HG03558 (cell line): ENCODE results near the gene ZC3H6.

ENCODE experiments used
- ATAC-seq: cut with Tn5 transposase; IDR thresholded peaks from one replicate; pipeline ENCODE4 v1.9.1; 2021; ENCODE audit warnings: moderate number of reproducible peaks; ENCODE audit not compliant: unreplicated experiment; ENCODE audit errors: extremely low read depth

ZC3H6 gene, protein sequence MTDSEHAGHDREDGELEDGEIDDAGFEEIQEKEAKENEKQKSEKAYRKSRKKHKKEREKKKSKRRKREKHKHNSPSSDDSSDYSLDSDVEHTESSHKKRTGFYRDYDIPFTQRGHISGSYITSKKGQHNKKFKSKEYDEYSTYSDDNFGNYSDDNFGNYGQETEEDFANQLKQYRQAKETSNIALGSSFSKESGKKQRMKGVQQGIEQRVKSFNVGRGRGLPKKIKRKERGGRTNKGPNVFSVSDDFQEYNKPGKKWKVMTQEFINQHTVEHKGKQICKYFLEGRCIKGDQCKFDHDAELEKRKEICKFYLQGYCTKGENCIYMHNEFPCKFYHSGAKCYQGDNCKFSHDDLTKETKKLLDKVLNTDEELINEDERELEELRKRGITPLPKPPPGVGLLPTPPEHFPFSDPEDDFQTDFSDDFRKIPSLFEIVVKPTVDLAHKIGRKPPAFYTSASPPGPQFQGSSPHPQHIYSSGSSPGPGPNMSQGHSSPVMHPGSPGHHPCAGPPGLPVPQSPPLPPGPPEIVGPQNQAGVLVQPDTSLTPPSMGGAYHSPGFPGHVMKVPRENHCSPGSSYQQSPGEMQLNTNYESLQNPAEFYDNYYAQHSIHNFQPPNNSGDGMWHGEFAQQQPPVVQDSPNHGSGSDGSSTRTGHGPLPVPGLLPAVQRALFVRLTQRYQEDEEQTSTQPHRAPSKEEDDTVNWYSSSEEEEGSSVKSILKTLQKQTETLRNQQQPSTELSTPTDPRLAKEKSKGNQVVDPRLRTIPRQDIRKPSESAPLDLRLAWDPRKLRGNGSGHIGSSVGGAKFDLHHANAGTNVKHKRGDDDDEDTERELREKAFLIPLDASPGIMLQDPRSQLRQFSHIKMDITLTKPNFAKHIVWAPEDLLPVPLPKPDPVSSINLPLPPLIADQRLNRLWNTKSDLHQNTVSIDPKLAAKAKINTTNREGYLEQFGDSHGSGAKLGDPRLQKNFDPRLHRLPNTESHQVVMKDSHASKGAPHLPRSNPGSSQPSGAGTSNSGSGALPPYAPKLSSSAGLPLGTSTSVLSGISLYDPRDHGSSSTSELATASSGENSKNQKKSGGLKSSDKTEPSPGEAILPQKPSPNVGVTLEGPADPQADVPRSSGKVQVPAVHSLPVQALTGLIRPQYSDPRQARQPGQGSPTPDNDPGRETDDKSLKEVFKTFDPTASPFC

GRCh38 chr2:112275311-112275886, at the start of gene ZC3H6:
Gene ZC3H6 (plus strand): TSS chr2:112275597. CDS start chr2:112275995, 398 bp downstream.
- peak; percentile 88 for ATAC-seq

DNA sequence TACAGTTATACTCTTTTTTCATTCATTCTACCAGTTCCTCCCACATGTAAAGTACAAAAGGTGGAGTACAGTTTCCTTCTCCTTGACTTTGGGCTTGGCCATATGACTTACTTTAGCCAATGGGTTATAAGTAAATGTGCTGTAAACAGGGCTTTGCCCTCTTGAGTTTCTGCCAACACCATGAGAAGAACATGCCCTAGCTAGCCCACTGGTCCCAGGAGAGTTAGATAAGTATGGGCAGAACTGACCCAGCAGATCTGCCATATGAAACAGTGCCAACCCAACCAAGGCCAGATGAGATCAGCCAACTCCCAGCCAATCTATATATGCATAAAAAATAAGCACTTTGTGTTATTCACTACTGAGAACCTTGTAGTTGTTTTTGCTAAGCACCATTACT, 46.0 kb upstream of the ZC3H6 start:
- ATAC-seq: no peak

DNA sequence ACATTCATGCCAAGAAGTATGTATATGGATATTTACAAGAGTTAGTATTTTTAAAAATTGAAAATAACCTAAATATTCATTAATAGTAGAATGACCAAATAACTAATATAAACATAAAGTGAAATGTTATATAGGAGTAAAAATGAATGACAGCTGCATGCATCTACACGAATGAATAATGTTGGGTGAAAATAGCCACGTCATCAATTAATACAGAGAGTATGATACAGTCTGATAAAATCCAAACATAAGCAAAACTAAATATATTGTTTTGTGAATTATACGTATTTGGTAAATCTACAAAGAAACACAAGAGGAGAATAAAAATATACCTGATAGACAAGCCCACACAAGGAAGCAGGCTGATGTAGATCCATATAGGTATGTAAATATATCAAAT, 45.0 kb upstream of the ZC3H6 start:
- no peak for ATAC-seq

DNA sequence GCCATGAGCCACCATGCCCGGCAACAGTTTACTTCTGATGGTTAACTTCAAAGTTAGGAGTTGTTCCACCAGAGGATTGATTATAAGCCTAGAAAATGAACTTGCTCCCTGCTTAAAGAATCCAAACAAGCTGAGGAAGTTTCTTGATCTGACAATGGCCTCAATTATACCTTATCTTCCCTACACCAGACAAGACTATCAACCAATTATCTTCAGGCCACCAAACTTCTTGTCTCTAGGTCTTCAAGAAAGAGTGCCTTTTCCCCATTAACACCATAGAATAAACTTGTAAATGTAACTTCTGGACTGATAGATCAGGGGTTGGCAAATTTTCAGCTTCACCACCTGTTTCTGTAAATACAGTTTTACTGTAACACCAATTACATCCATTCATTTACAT, 35.5 kb upstream of the ZC3H6 start:
- no peak for ATAC-seq

GRCh38 chr2:112242384-112242783, 33.0 kb upstream of the ZC3H6 start:
- no peak for ATAC-seq

GRCh38 chr2:112243233-112243632, 32.2 kb upstream of the ZC3H6 start:
- no peak for ATAC-seq

GRCh38 chr2:112244854-112245253, 30.5 kb upstream of the ZC3H6 start:
- ATAC-seq: no peak

DNA sequence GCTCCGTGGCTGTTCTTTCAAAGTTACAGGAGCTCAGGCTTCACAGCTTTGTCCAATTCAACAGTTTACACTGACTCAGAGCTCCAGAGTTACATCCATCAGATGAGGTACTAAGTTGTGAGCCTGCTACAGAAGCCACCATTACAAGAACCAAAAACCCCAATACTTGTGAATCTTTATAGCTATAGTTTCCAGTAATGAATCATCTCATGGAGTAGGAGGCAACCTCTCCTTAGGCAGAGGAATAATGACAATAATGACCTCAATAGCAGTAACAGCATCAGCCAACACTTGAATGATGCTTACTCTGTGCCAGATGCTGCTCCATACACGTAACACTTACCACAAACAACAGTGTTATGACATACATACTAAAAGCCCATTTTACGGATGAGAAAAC, 24.1 kb upstream of the ZC3H6 start:
- ATAC-seq: no peak

DNA sequence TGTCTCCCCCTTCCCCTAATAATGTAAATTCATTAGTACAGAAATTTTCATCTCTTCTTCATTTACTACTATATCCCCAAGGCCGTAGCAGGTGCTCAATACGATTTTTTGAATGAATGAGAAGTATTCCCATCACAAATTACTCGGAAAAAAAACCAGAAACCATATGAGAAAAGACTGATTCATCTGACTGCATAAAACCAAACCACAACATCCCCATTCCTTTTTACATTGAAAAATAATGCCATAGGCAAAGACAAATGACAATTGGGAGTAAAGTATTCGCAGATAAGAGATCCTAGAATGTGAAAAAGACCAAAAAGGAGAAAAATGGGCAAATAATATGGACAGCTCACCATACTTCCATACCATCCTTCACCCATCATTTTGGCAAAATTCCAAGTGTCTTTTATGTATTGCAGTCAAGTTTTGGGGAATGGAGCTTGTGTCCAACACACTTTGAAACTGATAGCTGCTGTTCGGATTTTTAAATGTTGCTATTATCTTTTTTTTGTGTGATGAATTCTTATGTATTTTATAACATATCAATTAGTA, 22.1 kb upstream of the ZC3H6 start:
- no peak for ATAC-seq

DNA sequence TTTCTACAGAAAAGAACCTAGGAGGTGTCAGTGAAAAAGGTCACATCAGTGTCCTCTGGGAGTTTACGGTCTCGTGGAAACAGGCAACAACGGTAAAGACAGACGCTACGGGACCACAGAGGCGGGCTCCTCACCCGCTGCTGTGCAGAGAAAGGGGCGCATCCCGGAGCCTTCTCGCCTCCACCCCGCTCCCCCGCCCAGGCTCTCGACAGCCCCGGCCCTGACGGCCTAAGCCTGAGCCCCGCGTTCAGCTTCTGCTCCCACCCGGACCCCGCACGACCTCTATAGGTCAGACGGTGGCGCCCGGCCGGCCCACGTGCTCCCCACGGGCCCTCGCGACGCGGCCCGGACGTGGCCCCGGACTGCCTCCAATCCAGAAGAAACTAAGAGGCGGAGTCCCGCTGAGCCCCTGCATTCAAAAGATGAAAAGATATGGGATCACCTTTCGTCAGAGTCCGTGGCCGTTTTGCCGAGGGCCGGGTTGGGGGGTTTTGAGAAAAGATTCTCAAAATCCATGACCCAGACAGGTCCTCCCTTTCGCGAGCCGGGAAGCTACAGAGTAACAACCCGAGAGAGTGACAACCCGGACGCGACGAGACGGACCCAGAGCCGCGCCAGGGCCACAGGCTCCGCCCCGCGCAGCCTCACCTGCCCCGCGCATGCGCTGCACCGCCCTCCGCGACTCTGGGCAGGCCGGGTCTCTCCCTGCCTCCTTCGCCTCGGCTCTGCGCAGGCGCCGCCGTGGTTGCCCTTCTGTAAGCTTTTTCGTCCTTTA, 20.7 kb upstream of the ZC3H6 start, which contains the start of gene ZC3H8:
Gene ZC3H8, minus strand, starts transcription at position 577 of the 775 bp plus-strand sequence. Its CDS starts 61 bp downstream, at position 516.
- ATAC-seq: peak; percentile 75

- no peak for ATAC-seq
These were observed 19.5 kb upstream of the ZC3H6 start for GRCh38 chr2:112255875-112256274.

GRCh38 chr2:112256654-112257053, 18.7 kb upstream of the ZC3H6 start:
- no peak for ATAC-seq

DNA sequence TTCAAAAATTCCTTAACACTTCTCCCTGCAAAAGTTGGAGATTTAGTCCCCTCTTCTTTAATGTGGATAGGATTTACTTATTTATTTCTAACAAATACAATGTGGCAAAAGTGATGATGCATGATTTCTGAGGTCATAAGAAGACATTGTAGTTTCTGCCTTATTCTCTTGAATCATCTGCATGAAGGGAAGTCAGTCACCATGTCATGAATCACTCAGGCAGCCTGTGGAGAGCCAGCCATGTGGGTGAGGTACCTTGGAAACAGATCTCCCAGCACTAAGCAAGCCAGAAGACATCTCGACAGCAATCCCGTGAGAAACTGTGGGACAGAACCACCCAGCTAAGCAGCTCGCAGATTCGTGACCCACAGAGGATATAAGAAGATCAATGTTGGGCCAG, 17.8 kb upstream of the ZC3H6 start:
- no peak for ATAC-seq

GRCh38 chr2:112259509-112260294, 15.7 kb upstream of the ZC3H6 start:
- no peak for ATAC-seq

DNA sequence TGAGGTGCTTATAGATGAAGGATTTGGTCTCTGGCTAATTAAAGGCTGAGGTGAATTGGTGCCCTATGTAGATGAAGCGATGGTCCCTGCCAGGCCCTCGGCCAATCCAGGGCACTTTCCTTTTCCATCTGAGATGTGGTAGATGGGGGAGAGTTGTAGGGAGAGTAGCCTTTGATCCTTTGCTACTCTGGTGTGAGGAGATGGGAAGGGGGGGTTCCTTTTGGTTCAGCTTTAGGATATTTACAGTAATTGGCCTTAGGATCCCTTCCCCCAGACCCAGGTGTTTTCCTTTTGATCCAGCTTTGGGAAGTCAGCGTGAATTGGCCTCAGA, 15.1 kb upstream of the ZC3H6 start:
- no peak for ATAC-seq

- ATAC-seq: no peak
These were observed 12.5 kb upstream of the ZC3H6 start for GRCh38 chr2:112262876-112263275.

GRCh38 chr2:112268547-112268946, 6.8 kb upstream of the ZC3H6 start:
- ATAC-seq: no peak

DNA sequence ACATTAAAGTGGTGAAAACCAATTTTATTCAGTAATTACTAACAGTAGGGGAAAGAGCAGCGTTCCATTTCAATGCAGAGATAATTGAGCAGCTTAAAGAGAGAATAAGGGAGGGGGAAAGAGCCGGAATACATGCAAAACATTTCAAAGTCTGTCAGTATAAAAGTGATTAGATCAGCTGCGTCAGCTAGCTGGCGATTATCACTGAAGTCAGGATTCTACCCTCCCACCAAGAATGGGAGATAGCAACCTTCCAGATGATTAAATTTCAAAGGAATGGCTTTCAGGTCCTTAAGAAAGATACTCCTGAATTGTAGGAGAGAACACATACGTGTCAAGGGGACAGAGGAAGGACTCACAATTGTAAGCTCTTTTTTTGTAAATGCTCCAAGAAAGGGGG, 2.7 kb upstream of the ZC3H6 start:
- no peak for ATAC-seq

GRCh38 chr2:112273349-112273748, 2.0 kb upstream of the ZC3H6 start:
- no peak for ATAC-seq
